HL-60 (cell line): ENCODE data around the gene DSCAML1.

Experiments
- GABPA ChIP-seq: IDR thresholded peaks from 2 replicates; pipeline ENCODE4 v1.6.1; 2012; ENCODE audit warnings: low read depth
- POLR2AphosphoS5 ChIP-seq: IDR thresholded peaks from 2 replicates; pipeline ENCODE4 v1.6.1; 2012; ENCODE audit warnings: low read depth
- REST ChIP-seq: IDR thresholded peaks from 2 replicates; pipeline ENCODE4 v1.6.1; 2012; ENCODE audit warnings: low read depth; ENCODE audit not compliant: insufficient replicate concordance
- SPI1 ChIP-seq: IDR thresholded peaks from 2 replicates; pipeline ENCODE4 v1.6.1; 2012; ENCODE audit warnings: low read depth, mild to moderate bottlenecking, borderline replicate concordance
- TF ChIP-seq, protein P1 (sequence below): IDR thresholded peaks from one replicate; pipeline ENCODE4 v1.5.1; 2011; ENCODE audit warnings: low read length, control low read depth, inconsistent platforms; ENCODE audit not compliant: insufficient read depth

DNA sequence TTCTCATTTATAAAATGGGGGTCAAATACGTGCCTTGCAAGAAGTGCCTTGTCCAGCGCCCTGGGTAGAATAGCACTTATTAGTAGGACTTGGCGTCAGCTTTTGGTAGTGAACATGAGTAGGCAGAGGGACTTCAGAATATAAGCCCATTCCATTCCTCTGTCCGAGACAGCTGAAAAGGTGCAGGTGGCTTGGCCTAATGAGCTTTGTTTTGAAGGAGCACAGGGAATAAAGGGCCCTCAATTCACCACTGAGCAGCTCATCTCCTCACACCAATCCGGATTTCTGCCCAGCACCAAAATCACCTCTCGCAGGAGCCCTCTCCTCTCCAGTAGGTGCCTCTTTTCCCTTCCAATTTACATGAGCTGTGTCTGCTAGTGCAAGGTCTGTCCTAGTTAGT is 91.2 kb downstream of the DSCAML1 start:
- TF ChIP-seq, protein P1, sequence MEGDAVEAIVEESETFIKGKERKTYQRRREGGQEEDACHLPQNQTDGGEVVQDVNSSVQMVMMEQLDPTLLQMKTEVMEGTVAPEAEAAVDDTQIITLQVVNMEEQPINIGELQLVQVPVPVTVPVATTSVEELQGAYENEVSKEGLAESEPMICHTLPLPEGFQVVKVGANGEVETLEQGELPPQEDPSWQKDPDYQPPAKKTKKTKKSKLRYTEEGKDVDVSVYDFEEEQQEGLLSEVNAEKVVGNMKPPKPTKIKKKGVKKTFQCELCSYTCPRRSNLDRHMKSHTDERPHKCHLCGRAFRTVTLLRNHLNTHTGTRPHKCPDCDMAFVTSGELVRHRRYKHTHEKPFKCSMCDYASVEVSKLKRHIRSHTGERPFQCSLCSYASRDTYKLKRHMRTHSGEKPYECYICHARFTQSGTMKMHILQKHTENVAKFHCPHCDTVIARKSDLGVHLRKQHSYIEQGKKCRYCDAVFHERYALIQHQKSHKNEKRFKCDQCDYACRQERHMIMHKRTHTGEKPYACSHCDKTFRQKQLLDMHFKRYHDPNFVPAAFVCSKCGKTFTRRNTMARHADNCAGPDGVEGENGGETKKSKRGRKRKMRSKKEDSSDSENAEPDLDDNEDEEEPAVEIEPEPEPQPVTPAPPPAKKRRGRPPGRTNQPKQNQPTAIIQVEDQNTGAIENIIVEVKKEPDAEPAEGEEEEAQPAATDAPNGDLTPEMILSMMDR = no peak
- TF ChIP-seq GABPA = no peak
- TF ChIP-seq REST = no peak
- TF ChIP-seq POLR2AphosphoS5 = no peak
- no peak for TF ChIP-seq SPI1
